Measurements from ENCODE around the gene ZNF669.

ZNF669 gene

DNA sequence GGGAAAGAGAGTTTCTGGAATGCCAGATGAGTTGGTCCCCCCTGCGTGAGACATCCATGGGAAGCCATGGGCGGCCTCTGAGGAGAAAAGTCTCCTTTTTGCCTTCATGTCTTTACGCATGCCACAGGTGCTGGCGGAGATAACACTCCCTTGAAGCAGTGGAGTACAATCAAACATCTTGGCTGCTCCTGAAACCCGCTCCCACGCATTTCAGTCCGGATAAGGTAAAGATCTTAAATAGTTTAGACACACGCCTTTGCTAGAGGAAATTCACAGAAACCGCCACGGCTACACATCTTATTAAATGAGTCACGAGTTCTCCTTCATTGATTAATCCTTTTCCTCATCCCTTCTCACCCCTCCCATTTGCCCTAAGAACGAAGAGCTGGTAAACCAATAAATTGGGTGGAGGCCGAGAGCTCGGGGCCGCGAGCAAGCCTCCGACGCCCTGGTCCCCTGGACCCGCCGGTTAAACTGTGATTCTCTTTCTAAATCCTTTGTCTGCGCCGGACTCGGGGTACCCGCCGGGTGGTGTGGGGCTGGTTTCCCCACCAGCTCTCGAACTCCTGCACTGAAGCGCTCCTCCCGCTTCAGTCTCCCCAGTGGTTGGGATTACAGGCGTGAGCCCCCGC, 6.6 kb upstream of the ZNF669 start:
- peak; percentile 41 for DNase-seq

DNA sequence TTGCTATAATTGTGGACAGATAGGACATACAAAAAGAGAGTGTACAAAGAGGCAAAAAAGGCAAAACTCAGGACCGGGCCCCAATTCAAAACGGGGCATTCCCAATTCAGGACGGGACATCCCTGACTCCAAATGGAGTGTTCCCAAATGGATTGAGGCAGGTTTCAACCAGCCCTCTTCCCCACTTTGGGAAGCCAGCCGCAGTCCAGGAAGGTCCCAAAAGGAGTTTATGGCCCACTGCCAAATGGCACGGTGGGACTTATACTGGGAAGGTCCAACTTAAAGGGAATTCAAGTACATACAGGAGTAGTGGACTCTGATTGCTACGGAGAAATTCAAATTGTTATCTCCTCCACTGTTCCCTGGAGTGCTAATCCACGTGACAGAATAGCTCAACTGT, 3.5 kb upstream of the ZNF669 start:
- DNase-seq, result no peak

DNA sequence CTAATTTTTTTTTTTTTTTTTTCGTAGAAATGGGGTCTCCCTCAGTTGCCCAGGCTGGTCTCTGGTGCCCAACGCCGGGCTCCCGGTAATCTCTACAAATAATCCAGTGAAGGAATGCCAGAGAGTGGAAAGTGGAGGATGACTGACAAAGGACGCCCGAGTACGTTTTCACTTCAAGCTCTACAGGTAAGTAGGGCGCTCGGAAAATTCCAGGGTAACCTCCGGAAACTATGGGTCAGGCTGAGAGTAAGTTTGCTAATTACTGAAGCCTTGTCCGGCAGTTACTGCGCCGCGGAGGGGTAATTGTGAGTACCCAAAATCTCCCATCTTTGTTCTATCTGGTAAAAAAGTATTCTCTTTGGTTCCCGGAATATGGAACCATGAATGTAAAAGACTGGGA, 1.8 kb upstream of the ZNF669 start:
- no peak for DNase-seq

DNA sequence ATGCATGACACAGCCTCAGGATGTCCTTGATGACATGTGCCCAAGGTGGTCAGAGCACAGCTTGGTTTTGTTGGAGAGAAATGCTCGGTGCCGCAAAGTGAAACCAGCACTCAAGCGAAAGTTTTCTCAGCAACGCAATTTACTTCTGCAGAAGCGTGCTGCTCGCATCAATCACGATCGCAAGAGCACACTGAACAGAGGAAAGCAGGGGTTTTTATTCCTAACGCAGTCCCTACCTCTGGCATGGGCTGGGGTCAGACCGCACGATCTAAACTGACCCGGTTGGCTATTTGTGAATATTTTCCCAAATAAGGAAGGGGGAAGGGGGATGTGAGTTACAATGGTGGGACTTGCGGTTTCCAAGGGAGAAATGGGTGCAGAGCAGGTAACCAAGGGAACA, 809 bp upstream of the ZNF669 start:
- DNase-seq, result no peak

DNA sequence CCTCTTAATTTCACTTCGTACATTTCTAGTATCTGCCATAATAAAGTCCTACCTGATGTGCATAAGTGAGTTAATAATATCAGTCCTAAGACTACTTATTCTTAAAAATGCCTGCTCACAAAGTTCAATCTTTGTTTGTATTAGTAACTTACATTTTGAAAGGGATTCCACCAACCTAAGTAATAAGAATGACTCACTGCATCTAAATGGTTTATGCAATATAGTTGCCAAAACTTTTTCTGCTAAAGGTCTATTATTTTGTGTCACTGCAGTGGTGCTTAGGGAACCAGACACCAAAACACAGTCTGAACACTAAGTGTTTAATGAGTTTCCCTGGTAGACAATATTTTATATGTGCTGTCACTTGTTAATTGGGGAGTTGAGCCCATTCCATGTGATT, 1.8 kb downstream of the ZNF669 start:
- no peak for DNase-seq

DNA sequence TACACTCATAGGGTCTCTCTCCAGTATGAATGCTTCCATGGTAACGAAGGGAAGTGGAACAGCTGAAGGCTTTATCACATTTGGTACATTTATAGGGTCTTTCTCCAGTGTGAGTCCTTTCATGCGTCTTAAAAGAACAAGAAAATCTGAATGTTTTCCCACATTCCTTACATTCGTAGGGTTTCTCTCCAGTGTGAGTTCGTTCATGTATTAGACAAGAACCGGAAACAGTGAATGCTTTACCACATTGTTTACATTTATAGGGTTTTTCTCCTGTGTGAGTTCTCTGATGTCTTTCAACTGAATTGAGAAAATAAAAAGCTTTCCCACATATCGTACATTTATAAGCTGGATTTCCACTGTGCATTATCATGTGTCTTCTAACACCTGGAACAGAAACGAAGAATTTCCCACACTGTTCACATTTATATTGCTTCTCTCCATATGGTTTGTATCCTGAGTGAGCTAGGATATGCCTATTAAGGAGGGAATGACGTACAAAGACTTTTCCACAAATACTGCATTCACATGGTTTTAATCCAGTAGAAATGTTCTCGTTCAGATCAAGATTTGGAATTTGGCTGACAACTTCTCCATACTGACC, 3.4 kb downstream of the ZNF669 start:
- DNase-seq, result no peak

DNA sequence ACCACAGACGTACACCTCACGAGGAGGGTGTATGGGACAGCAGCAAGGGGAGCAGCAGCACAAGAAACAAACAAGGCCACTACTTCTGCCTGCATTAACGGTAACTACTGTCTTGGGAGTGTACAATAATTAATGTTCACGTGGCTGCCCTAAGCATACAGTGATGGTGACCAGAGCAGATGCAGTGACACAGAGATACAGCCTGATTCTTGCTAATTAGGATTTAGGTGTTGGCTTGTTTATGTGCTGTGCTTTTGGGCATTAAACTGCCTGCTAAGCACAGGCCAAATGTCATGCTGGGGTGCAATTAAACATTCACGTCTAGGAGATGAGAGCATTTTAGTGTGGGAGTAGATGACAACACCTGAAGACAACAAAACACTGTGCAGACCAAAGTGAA, 7.2 kb downstream of the ZNF669 start:
- DNase-seq, result no peak

DNA sequence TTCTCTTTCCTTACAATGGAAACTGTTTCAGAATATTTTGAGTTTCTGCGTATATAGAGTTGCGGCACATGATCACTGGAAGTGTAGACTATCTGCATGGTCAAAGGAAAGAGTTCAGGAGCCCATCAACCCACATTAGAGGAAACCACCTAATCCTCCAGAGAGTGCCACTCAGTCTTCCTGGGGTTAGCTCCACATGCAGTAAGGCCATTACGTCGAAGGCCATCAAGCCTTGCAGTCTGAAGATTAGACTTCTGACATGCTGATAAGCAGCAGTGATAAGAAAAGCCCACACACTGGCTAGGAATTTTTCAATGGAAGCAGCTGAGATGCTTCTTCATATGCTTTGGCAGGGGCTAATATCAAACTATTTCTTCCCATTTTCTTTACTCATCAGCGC, 7.6 kb downstream of the ZNF669 start:
- no peak for DNase-seq

DNA sequence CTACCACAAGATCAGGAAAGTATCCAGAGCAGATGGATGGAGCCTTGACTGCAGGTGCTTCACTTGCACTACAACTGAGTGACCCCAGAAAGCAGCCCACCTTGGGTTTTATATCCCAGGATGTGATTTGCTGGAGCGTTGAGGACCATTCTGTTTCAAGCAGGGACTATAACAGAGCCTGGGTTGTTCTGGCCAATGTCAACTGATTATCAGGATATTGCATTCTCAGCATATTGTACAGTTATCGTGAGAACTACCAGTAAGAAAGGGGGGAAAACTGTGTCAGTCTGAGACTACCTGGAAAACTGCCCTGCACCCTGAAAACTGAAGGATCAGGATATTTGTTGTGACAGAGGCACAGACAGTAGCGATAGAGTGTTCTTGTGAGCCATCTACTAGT, 8.0 kb downstream of the ZNF669 start:
- no peak for DNase-seq

DNA sequence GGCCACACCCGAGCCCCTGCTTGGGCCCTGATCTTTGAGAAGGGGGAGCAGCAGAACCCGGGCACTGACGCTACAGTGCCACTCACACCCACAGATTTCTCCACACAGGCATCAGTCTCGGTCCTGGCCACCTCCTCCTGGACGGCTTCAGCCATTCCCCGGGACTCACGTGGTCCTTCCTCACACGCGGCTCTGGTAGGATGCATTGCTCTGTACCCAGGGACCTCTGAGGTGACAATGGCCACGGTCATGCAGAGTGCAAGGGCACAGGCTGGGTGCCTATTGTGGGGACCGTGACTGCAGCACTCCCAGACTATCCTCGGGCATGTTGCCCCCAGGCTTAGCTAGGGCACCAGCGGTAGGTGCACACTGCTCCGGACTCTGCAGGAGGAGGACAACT, 13.7 kb downstream of the ZNF669 start:
- no peak for DNase-seq

DNA sequence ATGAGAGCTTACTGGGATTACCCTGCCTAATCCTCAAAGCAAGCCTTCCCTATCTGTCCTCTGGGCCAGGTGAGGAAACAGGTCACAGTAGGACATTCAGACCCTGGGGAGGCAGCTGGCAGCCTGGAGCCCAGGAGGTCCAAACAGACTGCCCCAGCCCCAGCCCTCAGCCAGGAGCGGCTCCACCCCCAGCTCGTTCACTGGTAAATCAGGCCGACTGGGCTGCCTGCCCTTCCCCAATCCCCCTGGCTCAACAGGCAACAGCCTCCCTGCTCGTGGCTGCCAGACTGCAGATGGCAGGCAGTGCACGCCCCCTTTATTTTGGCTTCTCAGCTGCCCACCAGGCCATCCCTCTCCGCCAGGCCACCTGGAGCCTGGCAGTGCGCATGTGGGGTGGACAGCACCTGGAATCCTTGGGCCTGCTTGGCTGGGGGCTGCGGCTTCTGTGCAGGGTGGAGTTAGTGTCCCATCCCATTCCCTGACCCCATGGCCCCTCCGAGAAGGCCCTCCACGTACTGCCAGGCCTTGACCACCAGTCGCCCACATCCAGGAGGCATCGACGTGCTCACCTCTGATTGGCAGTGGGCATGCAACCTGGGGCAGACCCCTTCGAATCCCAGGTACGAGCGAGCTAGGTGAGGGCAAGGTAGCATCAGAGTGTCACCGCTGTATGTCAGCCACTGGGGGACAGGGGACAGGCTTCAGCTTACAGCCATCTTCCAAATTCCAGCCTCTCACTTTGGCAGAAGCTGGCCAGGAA, 14.4 kb downstream of the ZNF669 start:
- DNase-seq, result no peak

DNA sequence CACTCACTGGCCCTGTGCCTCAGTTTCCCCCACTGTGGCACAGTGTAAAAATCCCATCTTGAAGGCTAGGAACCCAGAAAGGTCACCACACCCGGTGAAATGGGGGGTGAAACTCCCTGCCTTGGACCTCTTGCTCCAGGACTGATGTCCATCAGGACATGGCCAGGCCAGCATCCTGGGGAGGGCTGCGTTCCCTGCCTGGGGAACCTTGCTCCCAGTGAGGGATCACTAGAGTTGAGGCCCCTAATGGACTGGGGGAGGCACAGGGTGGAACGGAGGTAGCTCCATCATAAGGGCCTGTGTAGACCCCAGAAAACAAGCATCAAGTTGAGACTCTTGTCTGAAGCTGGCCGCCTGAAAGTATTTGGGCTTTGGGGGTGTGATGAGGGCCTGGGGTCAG, 15.2 kb downstream of the ZNF669 start:
- DNase-seq, result no peak

DNA sequence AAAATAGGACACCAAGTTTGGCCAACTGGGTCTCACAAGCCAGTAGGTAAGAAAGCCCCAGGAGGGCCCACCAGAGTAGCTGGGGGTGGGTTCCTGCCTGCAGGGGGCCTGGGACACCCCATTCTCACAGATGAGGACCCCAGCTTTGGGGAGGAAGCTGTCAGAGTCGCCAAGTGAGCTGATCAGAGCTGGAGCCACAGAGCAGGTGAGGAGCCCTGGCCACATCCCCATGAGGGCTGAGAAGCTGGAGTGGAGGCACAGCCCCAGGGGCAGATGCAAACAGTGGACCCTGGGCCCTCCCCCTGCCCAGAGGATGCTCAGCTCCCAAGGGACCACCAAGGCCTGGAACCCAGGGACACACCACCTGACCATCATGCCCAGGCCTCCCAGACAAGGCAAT, 16.9 kb downstream of the ZNF669 start:
- DNase-seq, result no peak

DNA sequence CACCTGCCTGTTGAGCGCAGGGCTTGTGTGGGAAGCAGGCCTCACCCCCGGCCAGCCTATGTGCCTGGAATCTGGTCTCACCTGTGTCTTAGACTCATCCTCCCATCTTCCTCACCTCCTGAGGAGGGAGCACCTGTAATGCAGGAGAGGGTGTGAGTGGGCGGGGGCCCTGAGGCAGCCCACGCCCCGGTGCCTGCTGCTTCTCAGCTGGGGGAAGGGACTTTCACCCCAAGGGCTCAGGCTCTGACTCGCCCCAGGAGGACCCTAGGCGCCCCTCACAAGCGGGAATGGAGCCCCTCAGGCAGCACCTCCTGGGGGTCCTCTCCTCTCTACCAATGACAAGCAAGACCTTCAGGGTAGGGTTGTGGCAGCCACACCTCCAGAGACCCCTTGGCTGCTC, 18.8 kb downstream of the ZNF669 start:
- no peak for DNase-seq

DNA sequence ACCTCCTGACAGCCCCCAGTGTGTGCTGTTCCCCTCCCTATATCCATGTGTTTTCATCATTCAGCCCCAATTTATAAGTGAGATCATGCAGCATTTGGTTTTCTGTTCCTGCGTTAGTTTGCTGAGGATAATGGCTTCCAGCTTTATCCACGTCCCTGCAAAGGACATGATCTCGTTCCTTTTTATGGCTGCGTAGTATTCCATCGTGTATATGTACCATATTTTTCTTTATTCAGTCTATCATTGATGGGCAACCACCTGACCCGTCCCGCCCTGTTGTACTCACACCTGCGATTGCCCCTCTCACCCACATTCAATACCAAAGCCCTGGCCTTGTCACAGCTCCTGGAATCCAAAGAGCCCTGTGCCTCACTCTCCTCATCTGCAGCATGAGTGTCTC, 19.4 kb downstream of the ZNF669 start:
- DNase-seq, result no peak

DNA sequence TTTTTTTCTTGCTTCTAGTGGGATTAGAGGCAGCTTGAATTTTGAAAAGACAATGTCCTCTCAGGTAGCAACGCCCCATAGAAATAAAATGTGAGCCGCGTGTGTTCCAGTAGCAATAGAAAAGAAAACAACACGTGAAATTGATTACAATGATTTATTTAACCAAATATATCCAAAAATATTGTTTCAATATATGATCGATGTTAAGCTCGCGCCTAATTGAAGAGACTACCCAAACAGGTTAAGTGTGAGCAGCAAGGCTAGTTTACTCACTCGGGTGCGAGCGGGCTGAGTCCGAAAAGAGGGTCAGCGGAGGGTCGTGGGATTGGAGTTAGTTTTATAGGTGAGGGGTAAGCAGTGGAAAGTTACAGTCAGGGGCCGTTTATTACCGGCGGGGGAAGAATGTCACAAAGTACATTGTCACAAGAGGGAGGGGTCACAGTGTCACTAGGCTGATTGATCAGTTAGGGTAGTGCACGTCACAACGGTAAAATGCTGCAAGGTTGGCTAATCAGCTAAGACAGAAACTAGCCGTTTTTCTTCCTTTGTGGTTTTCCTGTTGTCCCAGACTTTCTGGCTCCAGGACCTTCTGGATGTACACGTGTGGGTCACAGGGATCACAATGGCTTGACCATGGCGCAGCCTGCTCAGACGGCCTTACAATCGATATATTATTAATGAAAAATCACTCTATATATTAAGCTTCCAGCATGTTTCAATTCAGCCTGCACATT, 24.8 kb downstream of the ZNF669 start:
- DNase-seq, result peak; percentile 67

DNA sequence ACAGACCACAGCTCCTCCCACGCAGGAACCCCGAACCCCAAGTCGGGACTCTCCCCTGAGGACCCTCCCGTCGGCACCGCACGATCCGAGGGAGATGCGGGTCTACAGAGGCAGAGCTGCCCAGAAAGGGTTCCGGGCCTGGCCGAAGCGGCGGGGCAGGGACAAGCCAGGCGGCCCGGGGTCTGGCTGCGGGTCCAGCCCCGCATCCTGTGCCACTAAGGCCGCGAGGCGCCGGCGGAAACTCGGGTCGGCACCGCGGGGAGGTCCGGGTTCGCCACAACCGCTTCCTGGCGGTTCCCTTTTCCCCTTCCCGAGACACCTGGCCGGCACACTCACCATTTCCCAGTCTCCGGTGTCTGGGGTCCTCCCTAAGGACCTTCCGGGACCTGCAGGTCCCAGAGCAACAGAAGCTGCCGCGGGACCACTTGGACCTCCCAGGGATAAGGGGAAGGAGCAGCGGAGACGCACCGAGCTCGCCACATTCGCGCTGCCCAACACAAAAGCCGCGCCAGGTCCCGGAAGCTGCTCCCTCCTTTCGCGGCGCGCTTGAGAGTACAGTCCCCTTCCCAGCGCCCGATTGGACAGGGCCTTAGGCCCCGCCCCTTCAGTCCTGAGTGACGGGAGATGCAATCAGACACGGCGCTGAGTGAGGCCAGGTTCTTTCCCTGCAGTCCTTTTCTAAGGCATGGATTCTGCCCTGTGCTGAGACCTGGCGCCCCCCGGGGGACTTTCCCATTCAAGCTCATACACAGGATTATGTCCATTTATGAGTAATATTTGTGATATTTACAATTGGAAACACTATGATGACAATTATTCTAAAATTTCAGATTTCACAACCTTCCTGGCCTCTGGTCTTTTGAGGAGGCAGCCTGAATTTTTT, 25.7 kb downstream of the ZNF669 start, which contains the start of gene ZNF670:
ZNF670 (minus strand) TSS at position 554 of the 883 bp plus-strand sequence; CDS start at position 339, 215 bp downstream.
- DNase-seq, result peak; percentile 99

DNA sequence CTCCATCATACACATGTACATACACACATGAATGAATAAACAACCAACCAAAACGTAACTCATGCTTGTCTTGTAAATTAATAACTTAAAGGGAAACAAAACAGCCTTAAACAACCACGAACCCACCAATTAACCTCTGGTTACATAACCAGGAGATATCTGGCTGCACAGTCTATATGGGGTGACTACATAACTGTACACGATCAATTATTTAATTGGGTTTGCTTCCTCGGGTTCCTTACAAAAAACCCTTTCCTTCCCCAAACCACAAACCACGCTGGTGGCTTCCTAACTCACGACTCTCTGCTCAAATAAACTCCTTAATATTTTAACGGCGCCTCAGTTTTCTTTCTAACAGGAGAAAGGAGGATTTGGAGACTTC, 26.3 kb downstream of the ZNF669 start:
- peak; percentile 44 for DNase-seq

DNA sequence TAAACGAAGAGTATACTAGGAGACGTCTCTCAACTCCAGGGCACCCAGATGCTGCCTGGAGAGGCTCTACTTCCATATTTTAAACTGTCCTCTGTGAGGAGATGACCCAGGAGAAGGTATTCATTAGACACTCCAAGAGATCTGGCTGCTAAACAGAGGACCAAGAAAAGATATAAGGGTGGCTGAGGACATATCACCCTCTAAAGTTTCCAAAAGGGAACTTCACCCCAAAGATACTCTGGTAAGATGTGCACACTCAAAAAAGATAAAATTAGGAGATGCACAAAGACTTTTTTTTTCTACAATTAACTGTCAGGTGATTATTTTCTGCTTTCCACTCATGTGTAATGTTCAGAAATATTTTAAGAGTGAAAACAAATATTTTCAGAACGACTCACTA, 26.9 kb downstream of the ZNF669 start:
- DNase-seq, result peak; percentile 56

DNA sequence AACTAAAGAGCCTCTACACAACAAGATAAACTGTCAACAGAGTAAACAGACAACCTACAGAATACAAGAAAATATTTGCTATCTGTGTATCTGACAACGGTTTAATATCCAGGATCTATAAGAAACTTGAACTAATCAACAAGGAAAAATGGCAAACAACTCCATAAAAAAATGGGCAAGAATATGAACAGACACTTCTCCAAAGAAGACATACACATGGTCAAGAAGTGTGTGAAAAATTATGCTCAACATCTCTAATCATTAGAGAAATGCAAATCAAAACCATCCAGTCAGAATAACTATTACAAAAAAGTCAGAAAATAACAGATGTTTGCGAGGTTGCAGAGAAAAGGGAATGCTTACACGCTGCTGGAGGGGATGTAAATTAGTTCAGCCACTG, 33.5 kb downstream of the ZNF669 start:
- DNase-seq, result no peak

DNA sequence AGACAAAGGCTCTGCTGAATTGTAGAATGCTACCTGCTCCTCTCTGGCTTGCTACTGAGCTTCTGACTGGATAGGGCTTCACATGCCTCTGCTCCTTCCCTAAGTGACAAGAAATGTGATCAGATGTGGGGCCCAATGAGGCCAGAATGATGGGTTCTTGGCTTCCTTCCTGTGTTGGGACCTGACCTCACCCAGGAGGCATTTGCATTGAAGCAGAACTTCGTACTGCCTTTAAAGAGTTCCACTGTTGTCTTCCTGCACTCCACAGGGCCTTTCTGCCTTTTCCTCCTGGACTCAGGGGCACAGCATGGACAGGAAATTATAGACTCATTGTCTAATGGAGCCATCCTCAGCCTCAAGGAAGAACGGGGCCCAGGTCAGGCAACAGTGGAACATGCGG, 39.9 kb downstream of the ZNF669 start:
- DNase-seq, result no peak

DNA sequence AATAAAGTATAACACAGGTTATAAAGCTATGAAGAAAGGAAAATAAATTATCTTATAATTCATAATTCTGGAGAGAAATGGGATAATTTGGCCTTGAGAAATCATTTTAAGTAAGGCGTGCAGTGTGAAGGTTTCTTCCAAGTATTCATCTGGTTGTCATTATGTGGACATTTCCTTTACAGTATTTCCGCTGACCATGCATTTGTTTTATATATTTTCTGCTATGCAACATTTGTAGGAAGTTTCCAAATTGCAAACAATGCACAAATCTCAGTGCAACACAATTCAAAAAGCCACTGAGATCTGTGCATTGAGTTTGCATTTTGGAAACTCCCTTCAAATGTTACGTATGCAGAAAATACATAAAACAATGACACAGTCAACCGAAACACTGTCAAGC, 43.4 kb downstream of the ZNF669 start:
- no peak for DNase-seq

DNA sequence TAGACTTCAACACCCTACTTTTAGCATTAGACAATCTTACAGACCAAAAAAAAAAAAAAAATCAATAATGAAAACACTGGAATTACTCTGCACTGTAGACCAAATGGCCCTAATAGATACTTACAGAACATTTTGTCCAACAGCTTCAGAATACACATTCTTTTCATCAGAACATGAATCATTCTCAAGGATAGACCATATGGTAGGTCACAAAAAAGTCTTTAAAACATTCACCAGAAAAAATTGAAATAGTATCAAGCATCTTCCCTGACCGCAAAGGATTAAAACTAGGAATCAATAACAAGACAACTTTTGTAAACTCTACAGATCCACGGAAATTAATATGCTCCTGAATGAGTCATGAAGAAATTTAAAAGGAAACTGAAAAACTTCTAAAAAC, 48.1 kb downstream of the ZNF669 start:
- DNase-seq, result no peak

Data from hematopoietic multipotent progenitor cell treated with erythropoietin and hydrocortisone succinate and interleukin-3 and kit ligand, for 6 days (in vitro differentiated cells).